ENCODE data around the gene NUFIP2.
"Not testable (repeated sequence)": the region's sequence is repeated elsewhere in the genome, so short reads cannot be mapped to it uniquely, and the experiment has no call there.

Gene NUFIP2

DNA sequence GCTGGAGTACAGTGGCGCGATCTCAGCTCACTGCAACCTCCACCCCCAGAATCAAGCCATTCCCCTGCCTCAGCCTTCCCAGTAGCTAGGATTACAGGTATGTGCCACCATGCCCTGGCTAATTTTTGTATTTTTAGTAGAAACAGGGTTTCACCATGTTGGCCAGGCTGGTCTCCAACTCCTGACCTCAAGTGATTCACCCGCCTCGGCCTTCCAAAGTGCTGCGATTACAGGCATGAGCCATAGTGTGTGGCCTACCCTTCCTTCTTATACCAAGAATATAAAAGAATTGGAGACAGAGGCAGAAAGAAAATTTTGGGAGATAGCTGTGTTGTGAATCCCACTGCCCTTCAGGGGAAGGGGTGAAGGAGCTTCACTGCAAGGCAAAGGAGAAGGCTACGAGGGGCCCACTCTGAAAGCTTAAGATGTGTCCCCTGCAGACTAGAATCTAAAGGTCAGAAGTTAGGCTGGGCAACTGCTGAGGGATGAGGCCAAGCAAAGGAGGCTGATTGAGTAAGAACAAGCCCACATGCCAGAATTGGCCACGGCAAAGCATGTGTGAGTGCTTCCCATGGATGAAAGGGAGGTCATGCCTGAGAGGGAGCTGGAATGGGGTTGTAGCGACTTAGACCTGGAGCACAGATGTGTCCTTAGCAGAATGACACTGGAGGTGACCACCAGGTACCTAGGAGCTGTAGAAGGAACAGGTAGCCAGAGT lies 55.7 kb downstream of the NUFIP2 start:
- DNase-seq (ENCODE audit: low read depth in 3 of 3), result no peak

DNA sequence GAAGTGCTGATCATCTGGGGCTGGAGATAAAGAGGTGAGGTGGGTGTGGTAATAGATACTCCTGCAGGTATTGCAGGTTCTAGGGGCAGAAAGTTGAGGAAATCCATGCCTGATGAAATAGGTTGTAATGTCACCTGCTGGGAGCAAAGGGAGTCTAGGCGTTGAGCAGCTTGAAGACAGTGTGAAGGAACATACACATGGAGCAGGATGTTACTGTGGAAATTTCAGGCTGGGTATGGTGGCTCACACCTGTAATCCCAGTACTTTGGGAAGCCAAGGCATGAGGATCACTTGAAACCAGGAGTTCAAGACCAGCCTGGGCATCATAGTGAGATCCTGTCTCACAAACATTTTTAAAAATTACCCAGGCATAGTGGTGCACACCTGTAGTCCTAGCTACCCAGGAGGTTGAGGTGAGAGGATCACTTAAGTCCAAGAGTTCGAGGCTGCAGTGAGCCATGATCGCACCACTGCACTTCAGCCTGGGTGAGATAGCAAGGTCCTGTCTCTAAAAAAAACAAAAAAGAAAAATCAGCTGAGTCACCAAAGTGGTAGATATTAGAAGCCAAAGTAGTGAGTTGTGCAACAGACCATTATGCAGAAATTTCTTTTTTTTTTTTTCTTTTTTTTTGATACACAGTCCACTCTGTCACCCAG lies 56.3 kb downstream of the NUFIP2 start:
- DNase-seq (ENCODE audit: low read depth in 3 of 3), result no peak

DNA sequence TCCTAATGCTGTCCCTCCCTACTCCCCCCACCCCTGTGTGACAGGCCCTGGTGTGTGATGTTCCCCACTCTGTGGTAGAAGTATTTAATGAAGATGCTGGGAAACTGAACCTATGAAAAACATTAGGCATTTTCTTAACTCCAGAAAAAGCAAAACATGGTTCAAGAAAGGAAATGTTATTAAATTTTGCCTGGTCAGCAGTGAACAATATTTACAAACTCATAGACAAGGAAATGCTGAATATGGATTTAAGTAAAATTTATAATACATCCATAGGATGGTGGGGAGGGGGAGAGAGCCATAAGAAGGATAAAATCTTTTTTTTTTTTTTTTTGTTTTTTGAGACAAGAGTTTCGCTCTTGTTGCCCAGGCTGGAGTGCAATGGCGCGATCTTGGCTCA lies 58.0 kb downstream of the NUFIP2 start:
- DNase-seq (ENCODE audit: low read depth in 3 of 3), result no peak

- DNase-seq (ENCODE audit: low read depth in 3 of 3), result not testable (repeated sequence)
Measured at GRCh38 chr17:29234972-29235371, 59.0 kb downstream of the NUFIP2 start.

GRCh38 chr17:29233301-29233700 lies 60.6 kb downstream of the NUFIP2 start:
- DNase-seq (ENCODE audit: low read depth in 3 of 3), result no peak

DNA sequence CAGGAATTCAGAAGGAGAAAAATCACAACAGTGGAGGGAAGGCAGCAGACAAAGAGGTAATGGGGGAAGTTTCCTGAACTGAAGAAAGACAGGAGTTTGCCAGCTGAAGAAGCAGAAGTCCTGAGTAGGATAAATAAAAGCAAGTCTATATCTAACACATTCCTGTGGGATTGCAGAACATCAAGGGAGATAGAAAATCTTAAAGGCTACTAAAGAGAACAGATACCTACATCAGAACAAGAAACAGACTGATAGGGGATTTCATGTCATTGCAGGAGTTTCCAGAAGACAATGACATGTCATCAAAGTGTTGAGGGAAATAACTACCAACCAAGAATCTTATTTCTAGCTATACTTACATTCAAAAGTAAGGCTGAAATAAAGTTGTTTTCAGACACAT lies 68.6 kb downstream of the NUFIP2 start:
- no peak for DNase-seq (ENCODE audit: low read depth in 3 of 3)

GRCh38 chr17:29221338-29221737 lies 72.6 kb downstream of the NUFIP2 start:
- not testable (repeated sequence) for DNase-seq (ENCODE audit: low read depth in 3 of 3)

GRCh38 chr17:29219378-29220047 lies 74.4 kb downstream of the NUFIP2 start:
- peak; percentile 48 to 67 (median 52) for DNase-seq (ENCODE audit: low read depth in 3 of 3)

DNA sequence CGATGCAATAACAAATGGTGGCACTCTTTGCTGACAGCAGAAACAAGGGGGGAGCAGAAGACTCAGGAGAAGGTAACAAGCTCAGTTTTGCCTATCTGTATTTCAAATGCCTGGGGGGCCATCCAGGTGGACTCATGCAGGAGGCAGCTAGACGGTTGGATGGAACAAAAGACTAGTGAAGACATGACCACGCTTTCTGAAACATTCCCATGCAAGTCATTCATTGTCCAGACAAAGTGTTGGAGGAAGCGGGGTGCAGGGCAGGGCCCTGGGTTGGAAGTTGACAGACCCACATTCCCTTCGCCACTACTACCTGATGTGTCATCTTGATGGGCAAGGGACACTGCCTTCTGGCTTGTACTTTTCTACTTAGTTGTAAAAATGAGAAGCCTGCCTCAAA lies 77.1 kb downstream of the NUFIP2 start:
- DNase-seq (ENCODE audit: low read depth in 3 of 3), result no peak

DNA sequence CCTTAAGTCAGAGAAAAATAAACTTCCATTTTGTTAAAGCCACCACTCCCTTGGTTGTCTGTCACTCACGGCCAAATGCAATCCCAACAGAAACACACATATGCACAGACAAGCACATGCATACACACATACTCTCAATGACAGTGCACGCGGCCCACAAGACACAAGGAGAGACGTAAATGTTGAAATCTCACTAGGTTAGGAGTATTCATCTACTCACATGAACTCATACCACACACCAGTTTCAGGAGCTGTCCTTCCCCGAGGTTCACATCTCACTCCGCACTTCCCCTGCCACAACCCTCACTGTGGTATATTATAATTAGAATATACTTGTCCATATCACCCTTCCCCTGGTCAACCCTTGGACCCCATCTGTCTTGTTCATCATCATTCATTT lies 77.8 kb downstream of the NUFIP2 start:
- DNase-seq (ENCODE audit: low read depth in 3 of 3), result no peak

DNA sequence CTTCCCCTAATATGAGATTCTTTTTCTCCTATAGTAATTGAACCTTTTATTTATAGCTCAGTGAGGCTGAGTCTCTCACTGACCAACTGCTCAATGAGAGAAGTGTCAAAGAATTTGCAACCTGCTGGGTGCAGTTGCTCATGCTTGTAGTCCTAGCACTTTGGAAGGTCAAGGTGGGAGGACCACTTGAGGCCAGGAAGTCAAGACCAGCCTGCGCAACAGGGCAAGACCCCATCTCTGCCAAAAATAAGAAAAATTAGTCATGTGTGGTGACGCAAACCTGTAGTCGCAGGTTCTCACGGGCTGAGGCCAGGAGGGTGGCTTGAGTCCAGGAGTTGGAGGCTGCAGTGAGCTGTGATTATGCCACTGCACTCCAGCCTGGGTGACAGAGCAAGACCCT lies 78.2 kb downstream of the NUFIP2 start:
- no peak for DNase-seq (ENCODE audit: low read depth in 3 of 3)

DNA sequence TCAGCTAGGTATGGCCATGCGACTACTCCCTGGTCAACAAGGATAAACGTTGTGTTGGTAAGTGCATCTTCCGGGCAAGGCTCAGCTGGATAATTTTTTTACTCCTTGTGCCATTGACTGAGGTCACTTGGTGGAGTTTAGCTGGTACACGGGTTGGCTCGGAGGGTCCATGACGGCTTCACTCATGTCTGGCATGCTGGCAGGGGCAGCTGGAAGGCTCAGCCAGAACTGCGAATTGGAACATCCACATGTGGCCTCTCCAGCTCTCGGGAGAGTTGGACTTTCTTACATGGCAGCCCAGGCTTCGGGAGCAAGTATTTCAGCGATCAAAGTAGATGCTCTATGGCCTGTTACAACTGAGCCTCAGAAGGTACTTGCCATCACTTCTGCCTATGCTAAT lies 78.8 kb downstream of the NUFIP2 start:
- no peak for DNase-seq (ENCODE audit: low read depth in 3 of 3)

- DNase-seq (ENCODE audit: low read depth in 3 of 3), result no peak
Measured at GRCh38 chr17:29214215-29215146, 79.5 kb downstream of the NUFIP2 start.

DNA sequence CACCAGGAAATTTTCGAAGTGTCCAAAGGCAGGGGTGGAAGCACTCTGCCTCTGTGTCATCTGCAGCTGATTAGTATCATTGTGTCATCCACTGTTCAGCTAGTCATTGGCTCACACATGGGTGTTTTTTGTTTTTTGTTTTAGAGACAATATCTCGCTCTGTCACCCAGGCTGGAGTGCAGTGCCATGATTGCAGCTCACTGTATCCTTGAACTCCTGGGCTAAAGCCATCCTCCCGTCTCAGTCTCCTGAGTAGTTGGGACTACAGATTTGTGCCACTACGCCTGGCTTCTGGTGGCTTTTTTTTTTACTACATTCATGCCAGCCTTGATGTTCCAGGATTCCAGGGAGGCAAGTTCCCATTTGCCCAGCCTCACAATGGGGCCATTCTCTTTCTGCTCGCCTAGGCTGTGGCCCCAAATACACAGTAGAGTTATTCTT lies 81.2 kb downstream of the NUFIP2 start:
- DNase-seq (ENCODE audit: low read depth in 3 of 3), result no peak

DNA sequence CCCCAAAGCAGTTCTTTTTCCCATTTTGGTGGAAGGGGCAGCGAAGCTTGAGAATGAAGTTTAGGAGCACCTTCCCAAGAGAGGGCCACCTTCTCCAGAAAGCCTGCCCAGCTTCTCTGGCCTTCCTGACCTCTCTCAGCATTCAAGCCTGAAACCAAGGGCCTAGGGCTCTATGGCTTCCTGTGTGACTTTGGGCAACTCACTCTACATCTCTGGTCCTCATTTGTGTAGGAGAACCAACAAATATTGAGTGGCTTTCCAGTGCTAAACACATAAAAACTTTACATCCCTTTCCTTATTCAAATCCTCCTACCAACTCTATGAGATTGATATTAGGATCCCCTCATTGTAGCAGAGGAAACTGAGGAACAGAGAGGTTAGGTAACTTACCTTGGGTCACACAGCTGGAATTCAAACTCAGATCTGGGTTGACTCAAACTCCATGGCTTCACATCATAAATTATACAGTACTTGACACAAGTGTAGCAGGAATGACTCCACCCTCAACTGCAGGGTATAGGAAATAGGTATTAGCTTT lies 81.8 kb downstream of the NUFIP2 start:
- no peak for DNase-seq (ENCODE audit: low read depth in 3 of 3)

DNA sequence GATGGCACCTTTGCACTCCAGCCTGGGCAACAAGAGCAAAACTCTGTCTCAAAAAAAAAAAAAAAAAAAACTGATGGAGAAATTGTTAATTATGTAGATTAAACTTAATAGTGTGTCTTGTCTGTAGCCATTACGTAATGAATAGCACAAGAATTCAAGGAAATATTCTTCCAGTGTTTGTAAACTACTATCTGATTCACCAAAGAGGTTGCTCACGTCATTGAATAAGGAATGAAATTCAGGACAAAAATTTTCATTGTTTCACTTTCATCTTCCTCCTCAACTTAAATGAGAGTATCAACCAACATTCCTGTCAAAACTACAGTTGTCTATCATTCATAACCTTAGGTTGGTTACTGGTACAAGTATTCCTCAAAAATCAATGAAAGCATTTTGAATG lies 83.1 kb downstream of the NUFIP2 start:
- DNase-seq (ENCODE audit: low read depth in 3 of 3), result no peak

- no peak for DNase-seq (ENCODE audit: low read depth in 3 of 3)
Measured at GRCh38 chr17:29209073-29209472, 84.9 kb downstream of the NUFIP2 start.

GRCh38 chr17:29207975-29208374 lies 86.0 kb downstream of the NUFIP2 start:
- no peak for DNase-seq (ENCODE audit: low read depth in 3 of 3)

Data from stimulated activated CD4-positive, alpha-beta T cell treated with anti-CD3 and anti-CD28 coated beads, TNF-alpha, amount 100 ng/mL, for 24 hours (primary cell).